ENCODE results near the gene PIEZO1. TPM values are rescaled to one million over a fixed set of nuclear protein-coding genes. Genes with fewer than 3 reads are reported as not detected.

The PIEZO1 gene
- total RNA-seq, 1 donor from 2014 or later, result 92.7 TPM

DNA sequence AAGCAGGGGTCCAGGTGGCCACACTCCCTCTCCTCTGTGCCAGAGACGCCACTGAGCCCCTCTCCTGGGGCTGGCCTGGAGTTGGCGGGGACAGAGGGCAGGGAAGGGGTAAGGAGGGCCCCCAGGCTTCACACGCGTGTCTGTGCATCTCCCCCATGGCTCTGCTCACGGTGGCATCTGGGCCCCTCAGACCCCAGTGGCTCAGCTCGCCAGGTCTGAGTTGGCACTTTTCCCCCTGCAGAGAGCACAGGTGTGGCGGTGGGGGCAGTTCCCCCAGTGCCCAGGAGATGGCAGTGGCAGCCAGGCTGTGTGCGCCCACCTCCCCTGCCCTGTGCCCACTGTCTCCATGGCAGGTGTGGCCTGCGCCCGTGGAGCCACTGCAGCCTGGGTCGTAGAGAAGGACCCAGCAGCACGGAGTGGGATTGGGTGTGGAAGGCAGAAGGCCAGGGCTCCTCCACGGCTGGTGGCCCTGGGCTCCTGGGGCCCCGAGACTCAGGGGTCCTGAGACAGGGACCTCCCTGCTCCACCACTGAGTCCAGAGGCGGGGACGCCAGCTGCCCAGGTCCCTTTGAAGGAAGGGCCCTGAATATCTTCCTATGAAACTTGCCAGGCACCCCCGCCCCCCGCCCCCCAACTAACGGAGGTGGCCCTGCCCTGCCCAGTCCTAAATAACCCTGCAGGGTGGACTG lies 31.0 kb upstream of the PIEZO1 start:
- DNase-seq, result peak; percentile 64

DNA sequence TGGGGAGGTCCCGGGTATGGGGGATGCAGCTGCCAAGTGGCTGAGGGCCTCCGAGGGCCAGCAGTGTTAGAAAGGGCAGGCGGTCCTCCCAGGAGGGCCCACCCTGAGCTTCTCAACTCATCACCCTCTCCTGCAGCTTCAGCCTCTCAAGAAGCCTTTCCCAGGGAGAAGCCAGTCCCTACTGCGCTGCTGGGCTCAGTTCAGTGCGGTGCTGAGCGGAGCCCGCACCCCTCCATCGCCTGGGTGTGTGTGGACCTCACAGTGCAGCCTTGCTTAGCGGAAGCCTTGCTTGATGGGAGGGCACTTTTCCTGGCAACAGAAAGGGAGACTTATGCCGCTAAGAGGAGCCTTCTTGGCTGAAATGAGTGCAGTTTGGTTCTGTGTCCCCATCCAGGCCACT lies 30.2 kb upstream of the PIEZO1 start:
- DNase-seq, result no peak

DNA sequence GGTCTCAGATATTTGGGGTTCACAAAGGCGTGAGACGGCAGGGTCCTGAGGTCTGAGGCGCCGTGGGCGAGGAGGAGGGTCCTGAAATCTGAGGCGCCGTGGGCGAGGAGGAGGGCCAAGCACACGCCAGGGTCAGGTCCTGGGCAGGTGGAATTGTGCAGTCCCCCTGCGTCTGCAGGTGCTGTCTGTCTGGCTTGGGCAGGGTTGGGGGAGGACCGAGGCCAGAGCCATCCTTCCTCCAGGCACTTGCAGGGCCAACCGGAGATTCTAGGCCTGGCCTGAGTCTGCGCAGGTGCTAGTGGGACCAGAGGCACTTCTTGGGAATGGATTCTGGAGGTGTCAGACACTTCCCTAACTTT lies 29.1 kb upstream of the PIEZO1 start:
- DNase-seq, result no peak

DNA sequence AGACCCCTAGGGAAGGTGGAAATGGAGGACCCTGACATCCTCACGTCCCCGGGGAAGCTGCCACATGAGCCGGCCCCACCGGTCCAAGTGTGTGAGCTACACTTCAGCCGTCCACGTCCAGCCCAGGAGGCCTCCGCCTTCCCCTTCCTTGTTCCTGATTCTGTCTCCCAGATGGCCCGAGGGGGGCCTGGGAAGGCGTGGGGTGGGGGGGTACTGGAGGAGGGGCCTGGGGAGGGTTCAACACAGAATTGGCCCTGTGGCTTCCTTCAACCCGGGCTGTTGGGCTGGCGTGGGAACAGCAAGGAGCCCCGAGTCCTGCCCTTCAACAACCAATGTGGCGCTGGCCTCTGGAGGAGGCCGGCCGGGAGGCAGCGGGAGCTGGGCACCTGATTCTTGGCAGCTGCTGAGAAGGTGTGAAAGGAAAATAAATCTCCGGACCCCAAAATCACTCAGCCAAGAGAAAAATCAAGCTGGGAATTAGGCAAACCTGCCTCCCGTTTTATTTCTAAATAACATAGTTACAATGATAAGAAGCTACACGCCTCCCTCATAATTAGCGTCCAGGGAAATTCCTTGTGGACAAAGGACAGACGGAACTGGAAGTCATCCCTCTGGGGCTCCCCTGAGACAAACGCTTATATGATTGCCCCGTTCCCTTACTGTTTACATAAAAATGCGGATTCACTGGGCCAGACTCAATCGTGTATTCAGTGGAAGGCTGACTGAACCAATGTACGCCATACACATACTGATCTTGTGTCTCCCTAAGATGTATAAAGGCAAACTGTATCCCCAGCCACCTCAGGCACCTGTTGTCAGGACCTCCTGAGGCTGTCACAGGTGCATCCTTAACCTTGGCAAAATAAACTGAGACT lies 28.5 kb upstream of the PIEZO1 start:
- DNase-seq, result no peak

DNA sequence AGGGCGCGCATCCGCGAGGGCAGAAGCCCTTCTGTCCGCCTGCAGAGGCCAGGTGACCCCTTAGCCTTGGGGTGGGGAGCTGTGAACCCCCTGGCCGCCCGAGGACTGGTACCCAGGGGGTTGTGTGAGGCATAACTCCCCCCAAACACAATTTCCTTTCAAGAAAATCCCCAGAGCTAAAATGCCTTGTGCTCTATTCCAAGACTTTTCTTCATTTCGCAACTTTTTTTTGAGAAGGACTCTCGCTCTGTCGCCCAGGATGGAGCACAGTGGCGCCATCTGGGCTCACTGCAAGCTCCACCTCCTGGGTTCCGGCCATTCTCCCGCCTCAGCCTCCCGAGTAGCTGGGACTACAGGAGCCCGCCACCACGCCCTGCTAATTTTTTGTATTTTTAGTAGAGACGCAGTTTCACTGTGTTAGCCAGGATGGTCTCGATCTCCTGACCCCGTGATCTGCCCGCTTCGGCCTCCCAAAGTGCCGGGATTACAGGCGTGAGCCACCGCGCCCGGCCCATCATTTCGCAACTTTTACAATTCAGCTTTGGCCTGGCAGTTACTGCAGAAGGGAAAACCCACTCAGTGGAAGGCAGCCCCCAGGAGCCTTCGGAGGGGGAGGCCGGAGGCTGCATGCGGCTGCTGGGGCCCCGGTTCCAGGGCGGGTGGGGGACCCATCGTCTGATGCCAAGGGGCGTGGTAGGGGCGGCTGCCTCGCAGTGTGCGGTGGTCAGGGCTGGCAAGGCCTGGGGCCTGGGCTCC lies 27.7 kb upstream of the PIEZO1 start:
- DNase-seq, result peak; percentile 53

DNA sequence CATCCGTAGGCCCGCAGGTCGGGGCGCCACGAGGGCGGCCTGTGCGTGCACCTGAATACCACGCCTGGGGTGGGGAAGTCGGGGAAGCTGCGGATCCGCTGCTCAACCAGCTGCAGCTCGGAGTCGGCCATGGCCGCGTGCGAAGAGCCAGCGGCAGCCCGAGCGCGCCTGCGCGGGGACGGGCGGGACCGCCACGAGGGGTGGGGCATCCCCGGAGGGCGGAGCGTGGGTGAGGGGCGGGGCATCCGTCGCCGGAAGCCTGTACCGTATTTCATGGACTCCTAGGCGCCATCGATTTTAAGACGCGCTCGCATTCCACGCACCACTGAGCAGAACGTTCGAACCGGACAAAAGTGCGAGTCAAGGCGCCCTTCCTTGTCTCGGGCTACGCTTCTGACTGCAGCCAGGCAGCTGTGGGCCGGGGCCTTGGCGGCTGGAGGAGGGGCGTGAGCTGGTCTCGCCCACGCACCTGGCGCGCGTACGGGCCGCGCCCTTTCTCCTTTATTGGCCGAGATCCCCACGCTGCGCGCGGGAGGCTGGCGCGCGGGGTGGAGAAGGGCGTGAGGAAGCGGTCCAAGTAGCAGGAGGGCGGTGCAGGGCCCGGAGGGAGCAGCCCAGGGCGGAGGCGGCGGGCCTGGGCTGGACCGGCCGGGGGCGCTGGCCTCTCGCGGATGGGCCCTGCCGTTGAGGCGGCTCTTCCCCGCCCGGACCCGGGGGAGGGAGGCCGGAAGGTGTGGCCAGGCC lies 26.9 kb upstream of the PIEZO1 start, which contains the start of gene APRT:
Gene APRT, minus strand, starts transcription at position 160 of the 744 bp plus-strand sequence. Its CDS starts 29 bp downstream, at position 131.
- peak; percentile 98 for DNase-seq

DNA sequence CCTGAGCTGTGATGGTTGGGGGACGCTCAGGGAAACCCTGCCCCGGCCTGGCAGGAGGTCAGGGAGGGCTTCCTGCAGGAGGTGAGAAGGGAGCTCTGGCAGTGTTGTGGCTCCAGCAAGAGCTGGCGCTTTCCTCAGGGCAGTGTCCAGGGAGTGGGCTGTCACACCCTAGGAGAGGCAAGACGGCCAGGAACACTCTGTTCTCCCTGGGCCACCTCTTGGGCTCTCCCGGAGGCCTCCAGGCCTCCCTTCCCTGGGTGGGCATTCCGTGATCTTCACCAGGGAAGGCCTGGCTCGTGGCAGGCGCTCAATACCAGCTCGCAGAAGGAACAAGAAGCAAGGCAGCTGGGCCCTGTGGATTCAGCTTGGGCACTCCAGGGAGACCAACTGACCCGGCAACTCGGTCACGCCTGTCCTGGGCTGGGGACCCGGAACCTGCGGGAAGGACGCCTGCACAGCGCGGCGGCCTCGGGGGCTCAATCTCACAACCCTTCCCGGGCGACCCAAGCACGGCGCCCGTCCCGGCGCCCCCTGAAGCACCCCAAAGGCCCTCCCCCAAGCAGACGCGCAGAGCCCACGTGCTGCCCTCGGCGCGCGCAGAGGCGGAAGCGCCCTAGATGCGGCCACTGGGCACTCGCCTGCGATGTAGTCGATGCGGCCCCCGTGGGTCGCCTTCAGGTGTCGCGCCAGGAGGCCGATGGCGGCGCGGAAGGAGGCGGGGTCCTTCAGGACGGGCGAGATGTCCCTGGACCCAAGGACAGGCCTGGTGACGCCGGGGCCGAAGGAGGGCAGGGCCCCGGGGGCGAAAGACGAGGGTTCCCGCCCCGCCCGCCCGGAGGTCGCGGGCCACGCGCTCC lies 26.1 kb upstream of the PIEZO1 start:
- peak; percentile 95 for DNase-seq

DNA sequence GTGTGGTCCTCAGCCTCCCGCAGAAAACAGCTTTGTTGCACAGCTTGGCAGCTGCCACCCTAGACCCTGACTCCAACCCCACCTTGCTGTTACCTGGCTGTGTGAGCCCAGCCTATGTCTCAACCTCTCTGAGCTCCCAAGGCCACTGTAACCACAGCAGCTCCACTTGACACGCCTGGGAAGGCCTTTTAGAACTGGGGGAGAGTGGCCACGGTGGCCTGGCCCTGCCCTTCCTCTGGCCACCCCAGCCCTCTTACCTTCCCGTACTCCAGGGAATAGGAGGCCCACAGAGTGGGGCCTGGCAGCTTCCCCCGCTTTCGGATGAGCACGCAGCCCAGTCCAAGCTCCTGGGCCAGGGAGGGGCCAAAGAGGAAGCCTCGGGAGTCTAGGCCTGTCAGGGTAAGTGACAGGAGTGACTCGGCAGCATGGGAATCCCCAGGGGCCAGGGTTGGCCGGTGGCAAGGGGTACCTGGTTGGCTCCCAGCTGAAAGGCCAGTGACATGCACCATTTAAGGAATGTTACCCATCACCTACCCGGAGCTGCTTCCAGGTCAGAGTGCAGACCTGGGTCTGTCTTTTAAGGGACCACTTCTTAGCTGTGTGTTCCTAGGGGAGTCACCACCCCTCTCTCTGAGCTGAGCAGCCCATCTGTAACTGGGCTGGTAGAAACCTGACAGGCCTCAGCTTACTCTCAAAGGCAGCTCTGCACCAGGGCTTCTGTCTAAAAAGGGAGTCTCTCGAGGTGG lies 25.3 kb upstream of the PIEZO1 start:
- no peak for DNase-seq

DNA sequence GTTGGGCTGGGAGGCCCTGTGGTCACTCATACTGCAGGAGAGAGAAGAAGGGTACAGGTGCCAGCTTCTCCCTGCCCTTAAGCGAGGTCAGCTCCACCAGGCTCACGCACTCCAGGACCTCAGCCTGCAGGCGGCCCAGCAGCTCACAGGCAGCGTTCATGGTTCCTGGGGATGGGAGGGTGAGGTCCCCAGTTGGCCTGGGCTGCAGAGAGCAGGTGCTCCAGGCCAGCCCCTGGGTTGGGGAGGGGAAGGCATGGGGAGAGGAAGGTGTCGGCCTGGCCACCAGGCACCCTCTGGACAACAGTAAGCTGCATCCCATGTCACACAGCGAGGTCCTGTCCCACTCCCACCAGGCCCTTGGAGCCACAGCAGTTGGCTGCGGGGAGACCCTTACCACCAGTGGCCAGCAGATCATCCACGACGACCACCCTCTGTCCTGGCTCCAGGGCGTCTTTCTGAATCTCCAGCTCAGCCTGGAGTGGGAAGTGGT lies 24.7 kb upstream of the PIEZO1 start:
- no peak for DNase-seq

DNA sequence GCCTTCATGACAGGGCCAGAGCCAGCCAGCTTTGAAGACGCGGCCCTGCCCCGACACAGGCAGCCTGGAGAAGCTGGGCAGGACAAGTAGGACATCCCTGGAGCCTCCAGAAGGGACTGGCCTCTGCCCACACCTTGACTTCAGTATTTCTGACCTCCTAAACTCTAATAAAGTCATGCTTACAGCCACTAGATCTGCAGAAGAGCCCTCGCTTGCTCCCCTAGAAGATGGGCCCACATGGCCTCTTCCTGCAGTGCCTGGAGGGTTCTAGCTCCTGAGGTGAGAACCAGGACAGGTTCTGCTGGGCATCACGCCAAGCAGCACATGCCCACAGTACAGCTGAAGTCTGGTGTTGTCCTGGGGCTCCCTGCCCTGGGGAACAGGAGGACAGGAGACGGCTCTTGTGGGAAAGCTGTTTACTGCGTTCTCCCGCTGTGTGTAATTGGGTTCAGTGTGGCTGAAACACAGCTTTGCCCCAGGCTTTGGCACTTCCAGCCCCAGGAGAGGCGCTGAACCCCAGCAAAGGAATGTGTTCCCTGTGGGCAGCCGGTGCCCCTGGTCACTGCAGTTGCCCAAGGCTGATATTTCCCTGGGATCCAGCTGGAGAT lies 24.2 kb upstream of the PIEZO1 start:
- no peak for DNase-seq

DNA sequence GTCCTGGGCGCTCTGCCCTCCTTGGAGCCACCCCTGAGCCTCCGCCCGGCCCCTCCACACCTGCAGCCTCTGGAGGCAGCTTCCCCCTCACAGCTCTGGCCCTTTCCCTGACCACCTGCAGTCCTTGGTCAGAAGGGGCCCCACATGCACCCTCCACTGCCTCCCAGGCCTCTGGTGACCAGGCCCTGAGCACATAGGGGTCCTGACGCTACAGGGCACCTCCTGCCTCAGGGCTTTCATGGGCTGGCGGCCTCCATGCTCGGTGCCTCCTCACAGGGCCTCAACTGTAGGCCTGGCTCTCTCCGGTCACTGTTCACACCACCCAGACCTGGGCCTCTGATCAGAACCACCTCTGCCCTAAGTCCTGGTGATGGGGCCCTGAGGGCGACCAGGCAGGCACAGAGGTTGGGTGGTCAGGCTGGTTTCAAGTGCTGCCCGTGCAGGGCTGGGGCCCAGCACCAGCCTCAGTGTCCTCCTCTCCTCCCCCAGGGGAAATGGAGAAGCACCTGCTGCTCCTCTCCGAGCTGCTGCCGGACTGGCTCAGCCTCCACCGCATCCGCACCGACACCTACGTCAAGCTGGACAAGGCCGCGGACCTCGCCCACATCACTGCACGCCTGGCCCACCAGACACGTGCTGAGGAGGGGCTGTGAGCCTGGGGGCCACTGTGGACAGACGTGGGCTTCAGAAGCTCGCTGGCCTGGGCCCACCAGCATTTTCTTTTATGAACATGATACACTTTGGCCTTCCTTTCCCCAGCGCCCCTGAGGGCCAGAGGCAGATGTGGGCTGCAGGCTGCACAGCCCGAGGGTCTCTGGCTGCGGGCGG lies 22.8 kb upstream of the PIEZO1 start:
- DNase-seq, result no peak

DNA sequence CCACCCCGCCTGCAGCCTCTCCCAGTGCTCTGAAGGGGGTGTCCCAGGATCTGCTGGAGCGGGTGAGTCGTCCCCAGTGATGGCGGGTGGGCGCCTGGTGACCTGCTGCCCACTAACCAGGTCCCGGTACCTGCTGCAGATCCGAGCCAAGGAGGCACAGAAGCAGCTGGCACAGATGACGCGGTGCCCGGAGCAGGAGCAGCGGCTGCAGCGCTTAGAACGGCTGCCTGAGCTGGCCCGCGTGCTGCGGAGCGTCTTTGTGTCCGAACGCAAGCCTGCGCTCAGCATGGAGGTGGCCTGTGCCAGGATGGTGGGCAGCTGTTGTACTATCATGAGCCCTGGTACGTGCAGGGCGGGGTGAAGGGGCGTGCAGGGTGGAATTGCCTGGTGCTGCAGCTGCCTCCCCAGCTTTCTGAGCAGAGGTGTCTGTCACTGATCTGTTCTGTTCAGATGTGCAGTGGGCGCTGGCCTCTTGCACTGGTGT lies 22.2 kb upstream of the PIEZO1 start:
- peak; percentile 87 for DNase-seq

DNA sequence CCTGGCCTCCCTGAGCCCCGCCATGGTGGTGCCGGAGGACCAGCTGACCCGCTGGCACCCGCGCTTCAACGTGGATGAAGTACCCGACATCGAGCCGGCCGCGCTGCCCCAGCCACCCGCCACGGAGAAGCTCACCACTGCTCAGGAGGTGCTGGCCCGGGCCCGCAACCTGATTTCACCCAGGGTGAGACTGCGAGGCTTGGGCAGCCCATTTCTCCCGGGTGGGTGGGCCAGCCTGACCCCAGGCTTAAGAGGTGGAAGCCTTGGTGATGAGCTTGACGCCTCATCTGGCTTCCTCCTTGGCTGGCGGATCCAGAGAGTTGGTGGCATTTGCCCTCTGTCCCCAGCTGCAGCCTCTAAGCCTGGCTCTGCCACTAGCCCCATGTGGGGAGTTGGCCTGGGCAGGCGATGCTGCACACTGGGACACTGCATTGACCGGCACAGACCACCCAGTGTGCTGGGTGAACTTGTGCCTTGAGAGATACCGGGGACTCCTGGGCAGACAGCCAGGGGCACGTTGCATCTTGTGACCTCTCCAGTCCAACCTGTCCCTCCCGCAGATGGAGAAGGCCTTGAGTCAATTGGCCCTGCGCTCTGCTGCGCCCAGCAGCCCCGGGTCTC lies 21.6 kb upstream of the PIEZO1 start:
- no peak for DNase-seq

DNA sequence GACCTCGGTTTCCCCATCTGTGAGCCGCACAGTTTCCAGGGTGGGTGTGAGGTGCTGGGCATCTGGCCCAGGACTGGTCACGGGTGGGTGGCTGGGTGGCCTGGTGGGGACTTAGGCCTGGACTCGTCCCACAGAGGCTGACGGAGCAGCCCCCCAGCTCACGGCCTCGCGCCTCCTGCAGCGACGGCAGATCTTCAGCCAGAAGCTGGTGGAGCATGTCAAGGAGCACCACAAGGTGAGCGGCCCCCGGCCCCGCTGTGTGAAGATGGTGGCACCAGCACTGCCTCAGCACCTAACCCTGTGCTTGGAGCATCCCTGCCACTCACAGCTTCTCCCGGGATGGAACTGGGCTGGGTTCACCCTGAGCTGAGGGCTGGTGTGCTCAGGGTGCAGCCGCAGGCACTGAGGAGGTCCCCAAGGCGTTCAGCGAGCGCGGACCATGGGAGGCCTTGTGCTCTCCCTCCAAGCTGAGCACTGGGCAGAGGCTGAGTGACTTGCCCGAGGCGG lies 20.9 kb upstream of the PIEZO1 start:
- DNase-seq, result no peak

DNA sequence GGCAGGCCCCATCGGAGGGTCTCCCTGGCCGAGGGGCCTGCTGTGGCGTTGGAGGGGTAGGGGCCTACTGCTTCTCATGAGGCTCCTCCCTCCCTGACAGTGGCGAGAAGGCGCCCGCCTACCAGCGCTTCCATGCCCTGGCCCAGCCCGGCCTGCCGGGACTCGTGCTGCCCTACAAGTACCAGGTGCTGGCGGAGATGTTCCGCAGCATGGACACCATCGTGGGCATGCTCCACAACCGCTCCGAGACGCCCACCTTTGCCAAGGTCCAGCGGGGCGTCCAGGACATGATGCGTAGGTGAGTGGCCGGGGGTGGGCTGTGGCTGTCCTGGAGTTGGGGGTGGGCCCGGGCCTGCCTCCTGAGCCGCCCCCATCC lies 20.3 kb upstream of the PIEZO1 start:
- no peak for DNase-seq

DNA sequence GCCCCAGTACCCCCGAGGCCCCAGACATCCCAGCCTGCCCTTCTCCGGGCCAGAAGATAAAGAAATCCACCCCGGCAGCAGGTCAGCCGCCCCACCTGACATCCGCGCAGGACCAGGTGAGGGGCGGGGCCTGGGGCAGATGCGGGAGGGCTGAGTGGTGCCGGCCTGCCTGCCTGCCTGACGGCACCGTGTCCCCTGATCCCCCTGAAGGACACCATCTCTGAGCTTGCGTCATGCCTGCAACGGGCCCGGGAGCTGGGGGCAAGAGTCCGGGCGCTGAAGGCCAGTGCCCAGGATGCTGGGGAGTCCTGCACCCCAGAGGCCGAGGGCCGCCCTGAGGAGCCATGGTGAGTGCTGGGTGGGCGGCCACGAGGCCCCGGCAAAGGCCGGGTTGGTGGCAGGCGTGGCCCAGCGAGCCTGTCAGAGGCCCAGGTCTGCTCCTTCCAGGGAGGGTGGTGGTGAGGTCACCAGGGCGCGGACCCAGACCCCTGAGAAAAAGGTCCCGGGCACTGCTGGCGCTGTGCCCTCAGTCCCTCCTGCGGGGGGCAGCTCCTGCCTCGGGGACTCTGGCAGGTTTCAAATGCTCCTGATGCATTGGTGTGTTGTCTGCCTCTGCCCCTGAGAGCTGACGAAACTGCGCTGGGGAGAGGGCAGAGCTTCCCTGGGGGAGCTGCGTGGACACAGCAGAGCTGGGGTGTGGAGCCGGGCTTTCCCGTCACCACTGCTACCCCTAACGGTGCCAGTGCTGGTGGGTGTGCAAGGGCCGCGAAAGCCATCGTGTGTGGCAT lies 19.7 kb upstream of the PIEZO1 start:
- no peak for DNase-seq

DNA sequence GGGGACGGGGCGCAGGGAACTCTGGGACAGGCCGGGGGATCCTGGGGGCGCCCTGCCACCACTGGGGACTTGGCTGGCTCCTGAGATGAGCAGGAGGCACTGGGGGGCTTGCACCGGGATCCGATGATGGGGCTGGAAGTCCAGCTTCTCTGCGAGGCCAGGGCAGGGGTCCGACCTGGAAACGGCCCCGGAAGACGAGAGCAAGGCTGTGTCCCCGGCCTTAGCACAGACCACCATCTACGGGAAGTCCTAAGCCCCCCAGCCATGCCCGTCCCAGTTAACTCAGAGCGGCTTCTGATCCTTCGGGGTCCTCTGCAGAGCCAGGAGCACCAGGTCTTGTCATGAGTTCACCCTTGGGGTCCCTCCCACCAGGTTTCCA lies 19.1 kb upstream of the PIEZO1 start:
- no peak for DNase-seq
